Endothelial cell of umbilical vein (primary cell): Measurements from ENCODE around the gene SCGB1D1. TPM values are rescaled to one million over a fixed set of nuclear protein-coding genes. Genes with fewer than 3 reads are reported as not detected.

ENCODE experiments used
- BruUV-seq: library from RNA; stranded (reverse); fragments of 400-500 nt; replicated peaks from 2 replicates; lab custom pipeline; 2021; lab: Mats Ljungman, UMichigan
- CTCF ChIA-PET: fragments of 300-600, 350-600 bp; sonication (Branson Sonifier 250); formaldehyde crosslinking; loops from one replicate; lab custom pipeline; 2021; ENCODE audit warnings: antibody characterized with exemption, inconsistent platforms; lab: Charles Lee
- POLR2A ChIA-PET: fragments of 300-600, 350-600 bp; sonication (Branson Sonifier 250); formaldehyde crosslinking; loops from one replicate; lab custom pipeline; 2021; ENCODE audit warnings: antibody characterized with exemption, inconsistent platforms; lab: Charles Lee
- DNase-seq: peaks from one replicate; pipeline ENCODE4 v3.0.0-alpha.2; 2011; ENCODE audit warnings: low read depth, low spot score
- FAIRE-seq: peaks from 2 replicates; lab custom pipeline; 2011; peaks lifted over from hg19 to GRCh38; lab: Jason Lieb, UNC
- H2AFZ ChIP-seq: 2 replicates; pipeline ENCODE4 v1.6.0; 2012; ENCODE audit warnings: low read depth, low read length, control low read depth, inconsistent platforms
- H3K27ac ChIP-seq: 2 replicates; pipeline ENCODE4 v1.5.1; 2011; ENCODE audit warnings: low read depth, mild to moderate bottlenecking, control low read depth, low read length, moderate library complexity; ENCODE audit not compliant: insufficient read depth
- H3K27me3 ChIP-seq, 2 experiments: 2 replicates each; pipeline versions ENCODE4 v1.6.0 to v1.6.1; 2011; ENCODE audit warnings: low read length in 2 of 2, mixed read lengths in 1 of 2; ENCODE audit not compliant: control insufficient read depth in 2 of 2, insufficient read depth in 2 of 2
- H3K36me3 ChIP-seq, 2 experiments: 2 replicates in 1 of 2; 3 replicates in 1 of 2; pipeline ENCODE4 v1.5.1; 2011; ENCODE audit warnings: low read length in 2 of 2, mild to moderate bottlenecking in 1 of 2, moderate library complexity in 1 of 2; ENCODE audit not compliant: control insufficient read depth in 2 of 2, insufficient read depth in 2 of 2; ENCODE audit errors: extremely low read depth in 1 of 2
- H3K4me1 ChIP-seq: 3 replicates; pipeline ENCODE4 v1.5.1; 2011; ENCODE audit warnings: mild to moderate bottlenecking, low read length; ENCODE audit not compliant: control insufficient read depth, insufficient read depth; ENCODE audit errors: extremely low read depth
- H3K4me2 ChIP-seq: 2 replicates; pipeline ENCODE4 v1.6.1; 2011; ENCODE audit warnings: low read length, control low read depth, mixed read lengths; ENCODE audit not compliant: insufficient read depth
- H3K4me3 ChIP-seq, 3 experiments: fragments of 200-600 bp in 1 of 3; sonication (generic), shearing (Covaris generic) in 1 of 3; replicated peaks in 1 of 3; 2 replicates each; pipeline ENCODE4 v1.5.1; 2011 to 2016; ENCODE audit warnings: control low read depth in 3 of 3, low read length in 3 of 3, mild to moderate bottlenecking in 2 of 3, inconsistent platforms in 1 of 3, low read depth in 1 of 3, moderate library complexity in 1 of 3; ENCODE audit not compliant: insufficient read depth in 1 of 3
- H3K79me2 ChIP-seq: 2 replicates; pipeline ENCODE4 v1.6.0; 2012; ENCODE audit warnings: low read length, inconsistent platforms; ENCODE audit not compliant: control insufficient read depth, insufficient read depth
- H3K9ac ChIP-seq: replicated peaks from 2 replicates; pipeline ENCODE3; 2011; ENCODE audit warnings: low read length, control low read depth; ENCODE audit not compliant: insufficient read depth; ENCODE audit errors: extremely low read depth
- H3K9me1 ChIP-seq: replicated peaks from 3 replicates; pipeline ENCODE4 v1.6.0; 2011; ENCODE audit warnings: mild to moderate bottlenecking, low read length; ENCODE audit not compliant: control insufficient read depth, insufficient read depth; ENCODE audit errors: extremely low read depth
- H3K9me3 ChIP-seq: replicated peaks from 2 replicates; pipeline ENCODE4 v1.5.1; 2012; ENCODE audit warnings: low read length, inconsistent platforms; ENCODE audit not compliant: control insufficient read depth, insufficient read depth
- H4K20me1 ChIP-seq: replicated peaks from 2 replicates; pipeline ENCODE3; 2011; ENCODE audit warnings: mild to moderate bottlenecking, low read length; ENCODE audit not compliant: control insufficient read depth, insufficient read depth; ENCODE audit errors: extremely low read depth
- CTCF ChIP-seq, 2 donors: IDR thresholded peaks; 1 replicate in 1 of 2; 2 replicates in 1 of 2; pipeline ENCODE4 v1.5.1; 2011; ENCODE audit warnings: low read length in 2 of 2, mild to moderate bottlenecking in 2 of 2, moderate library complexity in 2 of 2, control low read depth in 1 of 2, inconsistent platforms in 1 of 2, low read depth in 1 of 2; ENCODE audit not compliant: insufficient read depth in 1 of 2; ENCODE audit errors: extremely low read depth in 1 of 2
- EZH2 ChIP-seq: IDR thresholded peaks from 2 replicates; pipeline ENCODE4 v1.6.1; 2012; ENCODE audit warnings: borderline replicate concordance, low read depth, mild to moderate bottlenecking, moderate library complexity, low read length, inconsistent platforms; ENCODE audit not compliant: severe bottlenecking
- FOS ChIP-seq: IDR thresholded peaks from 2 replicates; pipeline ENCODE4 v1.6.1; 2011; ENCODE audit warnings: mild to moderate bottlenecking, low read length, moderate library complexity, borderline replicate concordance; ENCODE audit not compliant: insufficient read depth
- GATA2 ChIP-seq: IDR thresholded peaks from 2 replicates; pipeline ENCODE4 v1.7.0; 2011; ENCODE audit warnings: low read depth, mild to moderate bottlenecking, moderate library complexity, mixed read lengths, low read length; ENCODE audit not compliant: insufficient read length, insufficient read depth
- JUN ChIP-seq: IDR thresholded peaks from 2 replicates; pipeline ENCODE4 v1.6.1; 2011; ENCODE audit warnings: borderline replicate concordance, low read depth; ENCODE audit not compliant: insufficient read length, insufficient read depth
- MAX ChIP-seq: IDR thresholded peaks from 2 replicates; pipeline ENCODE4 v1.6.1; 2011; ENCODE audit not compliant: insufficient read depth, insufficient read length
- MYC ChIP-seq: IDR thresholded peaks from one replicate; pipeline ENCODE4 v1.6.1; 2011; ENCODE audit warnings: mild to moderate bottlenecking, low read depth, low read length
- POLR2A ChIP-seq: IDR thresholded peaks from 2 replicates; pipeline ENCODE4 v1.6.1; 2012; ENCODE audit warnings: low read depth, mild to moderate bottlenecking, control low read depth, low read length
- POLR2AphosphoS5 ChIP-seq: IDR thresholded peaks from 2 replicates; pipeline ENCODE4 v1.6.1; 2012; ENCODE audit warnings: low read depth, mild to moderate bottlenecking, control low read depth, low read length, moderate library complexity; ENCODE audit not compliant: insufficient read depth
- dilution Hi-C: fragments of 300-500 bp; cut with MboI; formaldehyde crosslinking; loops from one replicate; pipeline ENCODE4 v1.15.0; 2019; ENCODE audit warnings: low sequenced_read_pairs; ENCODE audit not compliant: extremely low pct_ligation_motif_present
- intact Hi-C: fragments of 100-400 bp; cut with micrococcal nuclease; formaldehyde crosslinking; loops from one replicate; pipeline ENCODE4 v1.10.0; 2022
- polyA plus RNA-seq, 4 experiments: library from polyadenylated mRNA; depleted of rRNA in 3 of 4; stranded (reverse) in 3 of 4; unstranded in 1 of 4; fragments of >200 nt; gene quantifications; 2 replicates each; pipeline versions ENCODE4 v1.2.1 to v1.2.3, GENCODE V29; 2011 to 2012; ENCODE audit warnings: missing spikeins in 1 of 4
- total RNA-seq: library from RNA; stranded (reverse); gene quantifications from 2 replicates; pipeline ENCODE4 v1.2.3, GENCODE V29; 2021

SCGB1D1 gene
- total and polyA plus RNA-seq, 2 donors (not counting 3 experiments of a cell fraction or from before 2014, with no cell fraction given), result not detected

- no peaks in the 10 kb centered on the region for H3K9me1 ChIP-seq
- intact Hi-C loops, result loop anchor here (2.0 kb wide), 1 partner anchor 28 kb away; the partner anchor contains the start of gene INCENP
- H3K9me3 ChIP-seq, result no peaks in the 10 kb centered on the region
- ChIA-PET POLR2A (no interaction called here), CTCF (interaction anchor here (0.9 to 1.9 kb wide), 6 partner anchors 9 to 70 kb away, joined by 3 to 19 read pairs (median 3); no protein-coding TSS in a partner anchor)
- dilution Hi-C loops, result no loop called here
- H3K27ac ChIP-seq, result peak overlapping the region; percentile 58
- H2AFZ ChIP-seq, result no peak overlapping the region
- FAIRE-seq, result no peak
- H3K4me3 ChIP-seq, result no peak overlapping the region
- TF ChIP-seq EZH2 (no peak), MYC (no peak), POLR2A (no peak), POLR2AphosphoS5 (no peak), FOS (no peak)
- peaks cover 7 to 19% of the 10 kb centered on the region in 2 experiments for H3K36me3 ChIP-seq
- no peaks in the 10 kb centered on the region for H3K79me2 ChIP-seq
- no peaks in the 10 kb centered on the region for H3K27me3 ChIP-seq
- H3K9ac ChIP-seq, result peak overlapping the region; percentile 5
- TSS peak; percentile 41 for BruUV-seq
- H3K4me2 ChIP-seq, result peak overlapping the region; percentile 41
- peaks cover 22% of the 10 kb centered on the region for H3K4me1 ChIP-seq
- H4K20me1 ChIP-seq, result no peaks in the 10 kb centered on the region
- DNase-seq, result no peak
These were observed 37.5 kb upstream of the SCGB1D1 start for GRCh38 chr11:62152245-62153086.

GRCh38 chr11:62153087-62153395 is 37.0 kb upstream of the SCGB1D1 start:
- Histone ChIP-seq H3K9me1 (no peaks in the 10 kb centered on the region), H3K9me3 (no peaks in the 10 kb centered on the region), H3K4me1 (peaks cover 22% of the 10 kb centered on the region), H3K27ac (peak overlapping the region; percentile 58), H3K4me2 (peak overlapping the region; percentile 41), H3K79me2 (no peaks in the 10 kb centered on the region), H4K20me1 (no peaks in the 10 kb centered on the region), H3K9ac (peak overlapping the region; percentile 5), H3K36me3 (peaks cover 7 to 17% of the 10 kb centered on the region in 2 experiments), H2AFZ (no peak overlapping the region), H3K4me3 (no peak overlapping the region), H3K27me3 (peaks cover 0 to 3% of the 10 kb centered on the region in 2 experiments)
- ChIA-PET POLR2A (no interaction called here), CTCF (interaction anchor here (0.7 to 1.9 kb wide), 7 partner anchors 10 to 71 kb away, joined by 3 to 19 read pairs (median 3); no protein-coding TSS in a partner anchor)
- no peak for TF ChIP-seq MYC
- TF ChIP-seq EZH2, result no peak
- TF ChIP-seq POLR2AphosphoS5, result no peak
- no peak for TF ChIP-seq FOS
- peak; percentile 53 for TF ChIP-seq POLR2A
- no peak for TF ChIP-seq CTCF (IDR thresholded peaks at IDR 0.05; ENCODE audit: extremely low read depth in 1 of 2, insufficient read depth in 1 of 2, low read depth in 1 of 2, low read length in 2 of 2)
- no peak for TF ChIP-seq GATA2
- TF ChIP-seq MAX, result no peak
- TF ChIP-seq JUN, result peak; percentile 19
- dilution Hi-C loops, result no loop called here
- FAIRE-seq, result peak; percentile 98
- DNase-seq, result peak; percentile 94
- BruUV-seq, result no TSS peak
- intact Hi-C loops, result loop anchor here (2.0 kb wide), 1 partner anchor 28 kb away; the partner anchor contains the start of gene INCENP
